ENCODE measurements around the gene NUDT19.
"Not testable (repeated sequence)": the region's sequence is repeated elsewhere in the genome, so short reads cannot be mapped to it uniquely, and the experiment has no call there.

Gene NUDT19

DNA sequence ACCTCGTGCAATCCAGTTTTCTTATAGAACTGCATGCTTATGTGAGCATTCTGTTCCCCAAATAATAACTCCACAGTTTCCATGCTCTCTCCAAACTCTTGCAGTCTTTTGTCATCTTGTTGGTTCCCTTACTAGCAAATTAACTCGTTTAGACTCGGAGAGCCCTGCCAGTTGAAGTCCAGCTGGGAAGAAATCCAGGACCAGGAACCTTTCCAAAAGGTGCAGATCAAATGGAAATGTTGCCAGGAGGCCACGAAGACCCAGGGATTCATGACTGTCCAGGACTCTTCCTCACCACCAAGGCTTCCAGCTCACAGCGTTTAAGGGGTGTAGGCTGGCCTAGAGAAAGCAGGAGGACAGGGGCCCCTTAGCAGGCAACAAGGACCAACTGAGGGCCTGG lies 25.9 kb downstream of the NUDT19 start:
- no peak for DNase-seq

DNA sequence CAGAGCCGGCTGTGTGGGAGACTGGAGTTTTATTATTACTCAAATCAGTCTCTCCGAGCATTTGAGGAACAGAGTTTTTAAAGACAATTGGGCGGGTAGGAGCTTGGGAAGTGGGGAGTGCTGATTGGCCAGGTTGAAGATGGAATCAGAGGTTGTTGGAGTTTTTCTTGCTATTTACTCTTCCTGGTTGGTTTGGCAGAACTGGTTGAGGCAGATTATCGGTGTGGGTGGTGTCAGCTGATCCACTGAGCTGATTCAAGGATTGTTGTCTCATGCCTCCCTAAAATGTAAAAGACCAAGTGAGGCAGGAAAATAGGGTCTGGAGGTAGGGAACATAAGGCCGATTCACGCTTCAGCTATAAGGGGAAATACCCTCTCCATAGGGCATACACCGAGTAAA lies 26.7 kb downstream of the NUDT19 start:
- DNase-seq = no peak

DNA sequence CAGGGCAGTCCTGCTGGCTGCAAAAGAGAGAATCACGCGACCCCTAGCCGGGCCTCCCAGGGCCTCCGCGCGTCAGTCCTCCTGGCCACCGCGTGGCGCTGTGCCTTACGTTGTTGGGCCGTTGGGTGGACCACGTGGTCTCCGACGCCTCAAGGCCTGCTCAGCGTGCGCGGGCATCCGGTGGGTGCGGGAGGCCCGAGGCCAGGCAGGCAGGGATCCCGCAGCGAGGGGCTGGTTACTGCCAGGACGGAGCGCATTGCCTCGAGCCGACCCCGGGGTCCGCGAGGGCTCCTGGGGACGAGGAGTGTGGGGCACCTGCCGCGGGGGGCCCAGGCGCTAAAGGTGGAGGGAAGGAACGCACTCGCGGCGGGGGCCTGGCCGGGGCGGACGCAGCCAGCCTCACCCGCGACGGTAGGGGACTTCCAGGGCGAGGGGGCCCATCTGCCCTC lies 28.0 kb downstream of the NUDT19 start, which contains the start of gene TDRD12:
Gene TDRD12, plus strand, starts transcription at position 157 of the 449 bp plus-strand sequence. CDS start 306 bp downstream, outside the sequence.
- DNase-seq = no peak

DNA sequence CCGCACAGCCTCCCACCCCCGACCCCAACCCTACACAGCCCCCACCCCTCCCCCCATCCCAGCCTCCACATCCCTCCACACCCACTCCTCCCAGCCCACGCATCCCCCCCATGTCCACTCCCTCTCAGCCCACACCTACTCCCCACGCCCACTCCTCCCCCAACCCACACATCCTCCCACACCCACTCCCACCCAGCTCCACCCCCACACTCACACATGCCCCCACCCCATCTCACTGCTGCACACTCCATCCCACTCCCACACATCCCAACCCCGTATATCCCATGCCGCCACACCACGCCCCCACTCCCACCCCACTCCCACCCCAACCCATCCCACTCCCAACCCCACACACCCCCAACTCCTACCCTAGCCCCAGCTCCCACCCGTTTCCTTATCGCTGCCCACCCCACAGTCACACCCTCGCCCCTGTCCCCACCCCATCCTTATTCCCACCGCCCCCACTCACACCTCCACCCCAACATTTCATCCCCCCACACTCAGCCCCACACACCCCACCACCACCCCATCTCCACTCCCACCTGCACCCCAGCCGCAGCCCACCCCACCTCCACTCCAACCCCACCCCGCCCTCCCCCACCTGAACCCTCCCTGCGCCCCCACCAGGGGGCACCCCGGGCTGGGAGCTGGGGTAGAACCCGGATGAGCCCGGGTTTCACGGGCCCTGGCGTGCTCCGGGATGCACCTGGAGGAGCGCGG lies 28.8 kb downstream of the NUDT19 start:
- no peak for DNase-seq

DNA sequence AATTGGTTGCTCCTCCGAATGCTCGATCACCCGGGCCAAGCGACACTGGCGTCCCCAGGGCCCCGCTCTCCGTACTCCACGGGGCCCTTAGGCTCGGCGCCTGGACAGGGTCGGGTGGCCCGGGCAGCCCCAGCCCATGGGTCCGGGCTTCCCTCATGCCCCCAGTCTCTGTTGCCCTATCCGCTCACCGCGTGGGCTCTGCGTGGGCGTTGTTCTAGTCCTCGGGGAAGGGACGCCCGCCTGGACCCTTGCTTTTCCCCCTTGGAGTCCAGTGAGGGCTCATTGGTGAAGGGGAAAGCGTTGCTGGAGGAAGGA lies 29.3 kb downstream of the NUDT19 start:
- no peak for DNase-seq

DNA sequence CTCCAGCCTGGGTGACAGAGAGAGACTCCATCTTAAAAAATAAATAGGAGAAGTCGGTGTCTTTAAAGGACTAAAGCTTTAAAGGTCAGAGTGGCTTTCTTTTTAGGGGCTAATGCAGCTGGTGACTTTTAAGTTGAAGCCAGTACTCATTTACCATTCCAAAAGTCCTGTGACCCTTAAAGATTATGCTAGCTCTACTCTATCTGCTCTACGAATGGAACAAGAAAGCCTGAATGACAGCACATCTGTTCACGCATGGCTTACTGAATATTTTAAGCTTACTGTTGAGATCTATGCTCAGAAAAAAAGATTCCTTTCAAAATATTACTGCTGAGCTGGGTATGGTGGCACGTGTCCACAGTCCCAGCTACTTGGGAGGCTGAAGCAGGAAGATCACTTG lies 44.3 kb downstream of the NUDT19 start:
- DNase-seq = no peak

DNA sequence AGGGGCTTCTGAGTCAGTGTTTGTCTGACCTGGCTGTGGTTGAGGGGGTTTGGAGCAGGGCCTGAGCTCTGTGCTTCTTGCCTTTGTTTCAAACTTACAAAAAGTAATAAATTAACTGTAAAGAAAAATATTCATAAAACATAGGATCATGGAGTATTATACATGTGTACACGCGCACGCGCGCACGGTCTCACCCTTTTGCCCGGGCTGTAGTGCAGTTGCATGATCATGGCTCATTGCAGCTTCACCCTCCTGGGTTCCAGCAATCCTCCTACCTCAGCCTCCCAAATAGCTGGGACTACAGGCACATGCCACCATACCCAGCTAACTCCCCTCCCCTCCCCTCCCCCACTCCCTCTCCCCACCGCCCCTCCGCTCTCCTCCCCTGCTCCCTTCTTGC lies 51.4 kb downstream of the NUDT19 start:
- no peak for DNase-seq

DNA sequence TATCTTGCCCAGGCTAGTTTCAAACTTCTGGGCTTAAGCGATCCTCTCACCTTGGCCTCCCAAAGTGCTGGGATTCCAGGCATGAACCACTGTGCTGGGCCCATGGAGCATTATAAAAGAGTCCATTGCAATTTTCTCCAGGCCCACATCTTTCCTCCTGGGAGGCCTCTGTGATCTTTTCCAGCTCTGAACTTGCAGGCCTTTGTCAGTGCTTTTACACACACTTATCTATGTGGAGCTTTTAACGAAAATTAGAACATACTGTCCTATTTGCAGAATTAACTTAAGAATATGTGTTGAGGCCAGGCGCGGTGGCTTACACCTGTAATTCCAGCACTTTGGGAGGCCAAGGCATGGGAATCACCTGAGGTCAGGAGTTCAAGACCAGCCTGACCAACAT lies 51.8 kb downstream of the NUDT19 start:
- no peak for DNase-seq

DNA sequence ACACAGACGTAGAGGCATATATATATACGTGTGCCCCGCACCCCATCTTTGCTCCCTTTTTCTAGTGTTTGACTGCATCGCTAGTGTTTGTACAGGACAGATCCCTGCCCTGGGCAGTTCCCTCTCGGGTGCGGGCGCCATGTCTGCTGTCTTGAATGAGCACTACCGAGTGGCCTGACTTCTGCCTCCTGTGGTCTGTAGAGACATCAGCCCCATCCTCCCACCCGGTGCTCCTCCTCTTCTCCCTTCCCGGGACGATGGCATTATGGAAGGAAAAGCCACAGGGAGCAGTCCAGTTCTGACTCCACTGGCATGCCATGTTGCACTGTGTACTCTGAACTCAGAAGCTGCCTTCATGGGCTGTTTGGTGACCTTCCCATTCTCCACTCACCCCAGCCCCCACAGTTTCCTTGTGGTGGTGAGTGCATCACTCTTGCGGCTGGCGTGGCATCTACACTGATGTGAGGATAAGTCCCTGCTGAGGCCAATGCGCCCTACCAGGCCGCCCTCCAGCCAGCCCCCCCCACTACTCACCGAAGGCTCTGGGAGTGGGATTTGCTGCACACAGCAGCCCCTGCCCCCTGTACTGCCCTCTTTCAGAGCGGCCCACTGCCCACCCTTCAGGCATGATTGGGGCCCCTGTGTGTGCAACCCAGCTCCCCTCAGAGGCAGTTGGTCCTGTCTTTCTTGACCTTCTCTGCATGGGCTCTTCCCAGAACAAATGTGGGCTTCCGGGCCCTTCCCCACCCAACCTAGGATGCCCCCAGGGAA lies 53.1 kb downstream of the NUDT19 start:
- DNase-seq = no peak

DNA sequence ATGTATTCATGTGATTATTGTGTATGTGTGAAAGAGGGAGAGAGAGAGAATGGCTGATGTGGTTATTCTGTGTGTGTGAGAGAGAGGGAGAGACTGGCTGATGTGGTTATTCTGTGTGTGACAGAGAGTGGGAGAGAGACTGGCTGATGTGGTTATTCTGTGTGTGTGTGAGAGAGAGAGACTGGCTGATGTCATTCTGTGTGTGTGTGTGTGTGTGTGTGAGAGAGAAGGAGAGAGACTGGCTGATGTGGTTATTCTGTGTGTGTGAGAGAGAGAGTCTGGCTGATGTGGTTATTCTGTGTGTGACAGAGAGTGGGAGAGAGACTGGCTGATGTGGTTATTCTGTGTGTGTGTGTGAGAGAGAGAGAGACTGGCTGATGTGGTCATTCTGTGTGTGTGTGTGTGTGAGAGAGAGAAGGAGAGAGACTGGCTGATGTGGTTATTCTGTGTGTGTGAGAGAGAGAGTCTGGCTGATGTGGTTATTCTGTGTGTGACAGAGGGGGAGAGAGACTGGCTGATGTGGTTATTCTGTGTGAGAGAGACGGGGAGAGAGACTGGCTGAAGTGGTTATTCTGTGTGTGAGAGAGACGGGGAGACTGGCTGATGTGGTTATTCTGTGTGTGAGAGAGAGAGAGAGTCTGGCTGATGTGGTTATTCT lies 54.1 kb downstream of the NUDT19 start:
- DNase-seq = not testable (repeated sequence)

DNA sequence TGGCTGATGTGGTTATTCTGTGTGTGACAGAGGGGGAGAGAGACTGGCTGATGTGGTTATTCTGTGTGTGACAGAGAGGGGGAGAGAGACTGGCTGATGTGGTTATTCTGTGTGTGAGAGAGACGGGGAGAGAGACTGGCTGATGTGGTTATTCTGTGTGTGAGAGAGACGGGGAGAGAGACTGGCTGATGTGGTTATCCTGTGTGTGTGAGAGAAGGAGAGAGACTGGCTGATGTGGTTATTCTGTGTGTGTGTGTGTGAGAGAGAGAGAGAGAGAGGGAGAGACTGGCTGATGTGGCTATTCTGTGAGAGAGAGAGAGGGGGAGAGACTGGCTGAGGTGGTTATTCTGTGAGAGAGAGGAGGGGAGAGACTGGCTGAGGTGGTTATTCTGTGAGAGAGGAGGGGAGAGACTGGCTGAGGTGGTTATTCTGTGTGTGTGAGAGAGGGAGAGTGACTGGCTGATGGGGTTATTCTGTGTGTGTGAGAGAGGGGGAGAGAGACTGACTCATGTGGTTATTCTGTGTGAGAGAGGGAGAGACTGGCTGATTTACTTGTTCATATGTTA lies 55.1 kb downstream of the NUDT19 start:
- not testable (repeated sequence) for DNase-seq

DNA sequence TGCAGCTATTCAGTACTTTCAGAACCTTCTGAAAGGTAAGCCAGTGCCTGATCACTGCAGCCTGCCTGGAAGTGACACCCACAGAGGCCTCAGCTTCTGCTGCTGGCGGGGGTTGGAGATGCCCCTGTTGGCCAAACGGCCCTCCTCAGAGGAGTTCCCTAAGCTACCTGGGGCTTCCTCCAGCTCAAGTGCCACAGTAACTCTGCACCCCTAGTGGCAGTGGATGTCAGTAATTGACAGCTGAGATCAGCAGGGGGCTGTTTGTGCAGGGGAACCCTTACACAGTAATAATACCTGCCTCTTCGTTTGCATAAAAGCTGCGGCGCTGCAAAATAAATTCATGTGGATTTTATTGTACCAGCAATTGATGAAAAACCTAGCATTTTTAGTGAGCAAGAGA lies 56.9 kb downstream of the NUDT19 start:
- DNase-seq = no peak

DNA sequence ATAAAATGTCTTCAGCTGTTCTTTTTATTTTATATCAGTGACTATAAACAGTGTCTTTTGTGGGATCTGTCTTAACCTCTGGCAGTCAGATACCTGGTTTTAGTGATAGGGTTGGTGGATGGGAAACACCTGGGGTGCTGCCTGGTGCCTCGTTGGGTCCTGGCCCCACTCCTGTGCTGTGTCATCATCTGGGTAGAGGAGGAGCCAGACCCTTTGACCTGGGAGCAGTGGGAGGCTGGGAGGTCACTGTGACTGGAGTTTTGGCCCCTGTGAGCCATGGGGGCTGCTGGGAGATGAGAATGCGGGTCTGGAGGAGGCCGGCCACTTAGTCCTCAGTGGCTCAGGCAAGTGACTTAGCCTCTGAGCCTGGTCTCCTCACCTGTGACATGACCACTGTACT lies 57.3 kb downstream of the NUDT19 start:
- DNase-seq = no peak

DNA sequence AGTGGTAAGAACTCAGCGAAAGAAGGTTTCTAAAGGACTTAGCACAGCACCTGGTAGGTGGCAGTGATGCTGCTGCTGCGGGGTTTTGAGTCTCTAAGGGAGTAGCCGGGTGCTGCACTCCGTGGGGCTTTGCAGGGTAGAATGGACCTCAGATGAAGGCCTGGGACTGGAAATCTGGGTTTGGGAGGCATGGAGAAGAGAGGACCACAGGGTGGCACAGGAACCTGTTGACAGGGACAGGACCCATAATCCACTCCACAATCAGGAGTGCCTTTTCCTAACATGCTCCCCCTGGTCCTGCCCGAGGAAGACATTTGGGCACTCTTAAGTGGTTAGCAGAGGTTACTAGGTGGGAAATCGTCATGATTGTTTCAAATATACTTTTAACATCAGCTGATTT lies 57.7 kb downstream of the NUDT19 start:
- no peak for DNase-seq

DNA sequence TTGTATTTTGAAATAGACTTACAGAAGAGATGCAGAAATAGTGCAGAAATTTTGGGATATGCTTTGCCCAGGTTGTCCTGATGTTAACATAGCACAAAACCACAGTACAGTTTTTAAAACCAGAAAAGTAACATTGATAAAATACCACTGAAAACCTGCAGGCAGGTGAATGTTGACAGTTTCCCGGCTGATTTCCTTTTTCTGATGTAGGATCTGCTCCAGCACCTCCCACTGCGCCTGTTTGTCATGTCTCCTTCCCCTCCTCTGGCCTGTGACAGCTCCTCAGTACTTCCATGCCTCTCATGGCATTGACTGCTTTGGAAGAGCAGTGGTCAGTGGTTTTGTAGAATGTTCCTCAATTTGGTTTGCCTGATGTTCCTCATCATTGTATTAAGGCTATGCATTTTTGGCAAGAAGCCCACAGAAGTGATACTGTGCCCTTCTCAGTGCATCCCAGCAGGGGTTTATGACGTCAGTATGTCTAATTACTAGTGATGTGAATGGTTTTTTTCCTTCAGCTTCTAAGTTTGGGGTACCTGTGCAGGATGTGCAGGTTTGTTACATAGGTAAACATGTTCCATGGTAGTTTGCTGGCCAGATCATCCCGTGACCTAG lies 58.9 kb downstream of the NUDT19 start:
- no peak for DNase-seq

DNA sequence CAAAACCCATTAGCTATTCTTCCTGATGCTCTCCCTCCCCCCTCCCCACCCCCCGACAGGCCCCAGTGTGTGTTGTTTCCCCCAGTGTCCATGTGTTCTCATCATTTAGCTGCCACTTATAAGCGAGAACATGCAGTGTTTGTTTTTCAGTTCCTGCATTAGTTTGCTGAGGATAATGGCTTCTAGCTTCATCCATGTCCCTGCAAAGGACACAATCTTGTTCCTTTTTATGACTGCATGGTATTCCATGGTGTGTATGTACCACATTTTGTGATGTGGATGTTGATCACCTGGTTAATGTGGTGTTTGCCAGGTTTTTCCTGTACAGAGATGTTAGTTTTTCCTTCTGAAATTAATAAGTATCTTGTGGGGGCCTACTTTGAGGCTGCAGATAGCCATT lies 59.4 kb downstream of the NUDT19 start:
- no peak for DNase-seq

DNA sequence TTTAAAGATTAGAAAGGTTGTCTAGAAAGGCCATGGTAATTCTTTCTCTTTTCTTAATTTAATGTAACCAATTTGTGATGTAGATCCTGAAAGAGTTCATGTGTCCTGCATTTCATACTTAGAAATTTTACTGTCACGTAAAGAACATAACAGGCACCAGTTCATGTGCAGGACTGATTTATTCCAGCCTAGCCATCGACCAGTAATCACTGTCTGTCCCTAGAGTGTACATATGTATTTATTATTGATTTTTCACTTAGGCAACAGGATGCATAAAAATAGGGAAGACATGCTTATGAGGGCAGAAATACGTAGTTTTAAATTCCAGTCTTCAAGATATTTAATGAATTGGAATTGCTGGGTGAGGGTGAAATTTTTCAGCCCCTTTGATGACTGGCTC lies 65.6 kb downstream of the NUDT19 start:
- no peak for DNase-seq

Measured in amniotic stem cell (primary cell).